ENCODE measurements around the gene SLC4A5. TPM values are rescaled to one million over a fixed set of nuclear protein-coding genes. Genes with fewer than 3 reads are reported as not detected.

SLC4A5 gene
- total and polyA plus RNA-seq, 4 donors = 1.2 to 22.3 (median 3.2) TPM

Small RNA genes lying within 50 kb of the gene (small RNA-seq; reads per million reads assigned to genes)
- gene RNU6-542P (ENCODE audit: low replicate concordance) (not detected), gene TAF13P2 (ENCODE audit: low replicate concordance) (not detected)

Other genes starting within 250 kb of the SLC4A5 start
- gene BOLA3, start 195.5 kb downstream of the SLC4A5 start, total RNA-seq = 10 to 100 TPM; 27.1 to 37.2 TPM
- gene BOLA3, start 195.5 kb downstream of the SLC4A5 start, polyA plus RNA-seq (ENCODE audit: insufficient read length in 2 of 2) = 10 to 100 TPM; 46.1 to 50.2 TPM
- 10 to 100 TPM; 70.9 to 73.4 TPM for gene MOB1A, start 164.5 kb downstream of the SLC4A5 start, total RNA-seq
- 10 to 100 TPM; 34.5 to 35.5 TPM for gene MOB1A, start 164.5 kb downstream of the SLC4A5 start, polyA plus RNA-seq (ENCODE audit: insufficient read length in 2 of 2)
- 10 to 100 TPM; 16.9 to 28.0 TPM for gene MTHFD2, start 144.8 kb downstream of the SLC4A5 start, total RNA-seq
- 10 to 100 TPM; 24.3 to 28.2 TPM for gene MTHFD2, start 144.8 kb downstream of the SLC4A5 start, polyA plus RNA-seq (ENCODE audit: insufficient read length in 2 of 2)
- gene DCTN1, start 36.9 kb upstream of the SLC4A5 start, total RNA-seq = 100 to 1,000 TPM in 1 of 2 donors, 10 to 100 TPM in 1; 99.4 to 117 TPM
- gene DCTN1, start 36.9 kb upstream of the SLC4A5 start, polyA plus RNA-seq (ENCODE audit: insufficient read length in 2 of 2) = 100 to 1,000 TPM; 277 to 296 TPM
- gene C2orf81, start 78.2 kb upstream of the SLC4A5 start, total RNA-seq = 1 to 10 TPM; 1.2 to 4.7 TPM
- 1 to 10 TPM; 5.9 TPM for gene C2orf81, start 78.2 kb upstream of the SLC4A5 start, polyA plus RNA-seq (ENCODE audit: insufficient read length in 2 of 2)
- gene WDR54, start 78.3 kb upstream of the SLC4A5 start, total RNA-seq = 10 to 100 TPM; 17.0 to 37.6 TPM
- gene WDR54, start 78.3 kb upstream of the SLC4A5 start, polyA plus RNA-seq (ENCODE audit: insufficient read length in 2 of 2) = 10 to 100 TPM; 37.7 to 40.5 TPM
- gene RTKN, start 98.5 kb upstream of the SLC4A5 start, total RNA-seq = 10 to 100 TPM; 32.9 to 52.5 TPM
- 10 to 100 TPM; 66.9 to 76.5 TPM for gene RTKN, start 98.5 kb upstream of the SLC4A5 start, polyA plus RNA-seq (ENCODE audit: insufficient read length in 2 of 2)
- gene INO80B, start 111.7 kb upstream of the SLC4A5 start, total RNA-seq = 10 to 100 TPM in 1 of 2 donors, 1 to 10 TPM in 1; 9.1 to 34.7 TPM
- gene INO80B, start 111.7 kb upstream of the SLC4A5 start, polyA plus RNA-seq (ENCODE audit: insufficient read length in 2 of 2) = 10 to 100 TPM; 22.1 to 38.7 TPM
- gene WBP1, start 115.0 kb upstream of the SLC4A5 start, total RNA-seq = 10 to 100 TPM; 25.8 to 86.5 TPM
- 100 to 1,000 TPM; 110 to 140 TPM for gene WBP1, start 115.0 kb upstream of the SLC4A5 start, polyA plus RNA-seq (ENCODE audit: insufficient read length in 2 of 2)
- gene MOGS, start 122.0 kb upstream of the SLC4A5 start, total RNA-seq = 10 to 100 TPM; 22.7 to 38.0 TPM
- 10 to 100 TPM; 34.5 to 42.2 TPM for gene MOGS, start 122.0 kb upstream of the SLC4A5 start, polyA plus RNA-seq (ENCODE audit: insufficient read length in 2 of 2)
- 10 to 100 TPM; 12.7 to 80.6 TPM for gene MRPL53, start 129.3 kb upstream of the SLC4A5 start, total RNA-seq
- 10 to 100 TPM; 52.3 to 56.7 TPM for gene MRPL53, start 129.3 kb upstream of the SLC4A5 start, polyA plus RNA-seq (ENCODE audit: insufficient read length in 2 of 2)
- gene CCDC142, start 139.6 kb upstream of the SLC4A5 start, total RNA-seq = 10 to 100 TPM; 20.8 to 23.4 TPM
- gene CCDC142, start 139.6 kb upstream of the SLC4A5 start, polyA plus RNA-seq (ENCODE audit: insufficient read length in 2 of 2) = 10 to 100 TPM in 1 of 2 donors, 1 to 10 TPM in 1; 9.3 to 18.6 TPM
- 10 to 100 TPM in 1 of 2 donors, 1 to 10 TPM in 1; 5.6 to 15.1 TPM for gene TTC31, start 139.7 kb upstream of the SLC4A5 start, total RNA-seq
- 10 to 100 TPM; 21.5 to 21.8 TPM for gene TTC31, start 139.7 kb upstream of the SLC4A5 start, polyA plus RNA-seq (ENCODE audit: insufficient read length in 2 of 2)
- gene LBX2, start 156.2 kb upstream of the SLC4A5 start, total RNA-seq = under 1 TPM in 1 of 2 donors, not detected in 1; 0.33 TPM
- under 1 TPM in 1 of 2 donors, not detected in 1; 0.69 TPM for gene LBX2, start 156.2 kb upstream of the SLC4A5 start, polyA plus RNA-seq (ENCODE audit: insufficient read length in 2 of 2)
- 10 to 100 TPM; 10.0 to 21.5 TPM for gene PCGF1, start 164.3 kb upstream of the SLC4A5 start, total RNA-seq
- 10 to 100 TPM; 16.9 to 21.3 TPM for gene PCGF1, start 164.3 kb upstream of the SLC4A5 start, polyA plus RNA-seq (ENCODE audit: insufficient read length in 2 of 2)
- gene TLX2, start 171.0 kb upstream of the SLC4A5 start, total RNA-seq = under 1 TPM in 1 of 2 donors, not detected in 1; 0.69 TPM
- under 1 TPM; 0.11 to 0.27 TPM for gene TLX2, start 171.0 kb upstream of the SLC4A5 start, polyA plus RNA-seq (ENCODE audit: insufficient read length in 2 of 2)
- gene DQX1, start 182.8 kb upstream of the SLC4A5 start, total RNA-seq = under 1 TPM in 1 of 2 donors, not detected in 1; 0.28 TPM
- under 1 TPM; 0.32 to 0.62 TPM for gene DQX1, start 182.8 kb upstream of the SLC4A5 start, polyA plus RNA-seq (ENCODE audit: insufficient read length in 2 of 2)
- gene AUP1, start 186.3 kb upstream of the SLC4A5 start, total RNA-seq = 10 to 100 TPM; 62.6 to 99.0 TPM
- 100 to 1,000 TPM; 109 to 131 TPM for gene AUP1, start 186.3 kb upstream of the SLC4A5 start, polyA plus RNA-seq (ENCODE audit: insufficient read length in 2 of 2)
- gene HTRA2, start 186.5 kb upstream of the SLC4A5 start, total RNA-seq = 10 to 100 TPM; 32.0 to 47.2 TPM
- 10 to 100 TPM; 55.8 to 57.3 TPM for gene HTRA2, start 186.5 kb upstream of the SLC4A5 start, polyA plus RNA-seq (ENCODE audit: insufficient read length in 2 of 2)
- 10 to 100 TPM; 10.5 to 18.2 TPM for gene LOXL3, start 210.5 kb upstream of the SLC4A5 start, total RNA-seq
- 10 to 100 TPM; 18.1 to 18.8 TPM for gene LOXL3, start 210.5 kb upstream of the SLC4A5 start, polyA plus RNA-seq (ENCODE audit: insufficient read length in 2 of 2)
- gene DOK1, start 211.3 kb upstream of the SLC4A5 start, total RNA-seq = 10 to 100 TPM in 1 of 2 donors, 1 to 10 TPM in 1; 7.5 to 14.5 TPM
- gene DOK1, start 211.3 kb upstream of the SLC4A5 start, polyA plus RNA-seq (ENCODE audit: insufficient read length in 2 of 2) = 10 to 100 TPM; 11.0 to 14.2 TPM